Measurements from ENCODE around the gene FABP1. TPM values are rescaled to one million over a fixed set of nuclear protein-coding genes. Genes with fewer than 3 reads are reported as not detected.

Gene FABP1
- total RNA-seq, 4 donors from 2014 or later = 1,053 to 3,583 (median 2,025) TPM

DNA sequence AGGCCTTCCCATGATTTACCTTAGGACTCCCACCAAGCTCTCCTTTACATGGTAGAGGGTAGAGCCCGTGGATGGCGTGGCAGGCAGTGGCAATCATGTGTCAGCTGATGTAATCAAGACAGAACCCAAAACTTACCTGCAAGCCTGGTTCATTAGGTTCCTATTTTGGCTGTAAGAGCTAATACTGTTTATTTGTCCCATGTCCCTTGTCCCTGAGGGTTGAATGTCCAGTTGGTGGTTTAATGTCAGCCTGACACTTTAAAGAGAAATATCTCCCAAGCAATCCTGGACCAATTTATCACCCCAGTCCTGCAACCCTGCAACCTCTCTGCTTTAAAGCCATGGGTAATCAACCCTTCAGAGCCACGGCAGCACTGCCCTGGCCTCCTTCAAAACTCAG is 6.0 kb upstream of the FABP1 start:
- Histone ChIP-seq H3K9me3 (no peaks in the 10 kb centered on the region), H3K4me3 (no peak overlapping the region), H3K27ac (no peak overlapping the region), H3K4me1 (peaks cover 13 to 32% (median 17%) of the 10 kb centered on the region in 4 donors), H3K27me3 (no peaks in the 10 kb centered on the region), H3K36me3 (no peaks in the 10 kb centered on the region)
- TF ChIP-seq EP300 (IDR thresholded peaks at IDR 0.05; ENCODE audit: low read depth) (no peak), POLR2AphosphoS5 (IDR thresholded peaks at IDR 0.05) (no peak), POLR2A (IDR thresholded peaks at IDR 0.05) (no peak)
- TF ChIP-seq, protein P1, sequence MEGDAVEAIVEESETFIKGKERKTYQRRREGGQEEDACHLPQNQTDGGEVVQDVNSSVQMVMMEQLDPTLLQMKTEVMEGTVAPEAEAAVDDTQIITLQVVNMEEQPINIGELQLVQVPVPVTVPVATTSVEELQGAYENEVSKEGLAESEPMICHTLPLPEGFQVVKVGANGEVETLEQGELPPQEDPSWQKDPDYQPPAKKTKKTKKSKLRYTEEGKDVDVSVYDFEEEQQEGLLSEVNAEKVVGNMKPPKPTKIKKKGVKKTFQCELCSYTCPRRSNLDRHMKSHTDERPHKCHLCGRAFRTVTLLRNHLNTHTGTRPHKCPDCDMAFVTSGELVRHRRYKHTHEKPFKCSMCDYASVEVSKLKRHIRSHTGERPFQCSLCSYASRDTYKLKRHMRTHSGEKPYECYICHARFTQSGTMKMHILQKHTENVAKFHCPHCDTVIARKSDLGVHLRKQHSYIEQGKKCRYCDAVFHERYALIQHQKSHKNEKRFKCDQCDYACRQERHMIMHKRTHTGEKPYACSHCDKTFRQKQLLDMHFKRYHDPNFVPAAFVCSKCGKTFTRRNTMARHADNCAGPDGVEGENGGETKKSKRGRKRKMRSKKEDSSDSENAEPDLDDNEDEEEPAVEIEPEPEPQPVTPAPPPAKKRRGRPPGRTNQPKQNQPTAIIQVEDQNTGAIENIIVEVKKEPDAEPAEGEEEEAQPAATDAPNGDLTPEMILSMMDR (IDR thresholded peaks at IDR 0.05) = no peak
- no peak for DNase-seq
- 62 to 66% methylated on average over 3 of the region's 3 CpGs for WGBS, 2 donors (ENCODE audit: low coverage in 1 of 2)
- in situ Hi-C loops (cut with MboI; ENCODE audit: low pct_ligation_motif_present in 1 of 4, low pct_unique_long_range_greater_than_20kb in 1 of 4, low sequenced_read_pairs in 3 of 4) = no loop called here
- intact Hi-C loops (cut with DNase I; ENCODE audit: low total_unique reads) = no loop called here

DNA sequence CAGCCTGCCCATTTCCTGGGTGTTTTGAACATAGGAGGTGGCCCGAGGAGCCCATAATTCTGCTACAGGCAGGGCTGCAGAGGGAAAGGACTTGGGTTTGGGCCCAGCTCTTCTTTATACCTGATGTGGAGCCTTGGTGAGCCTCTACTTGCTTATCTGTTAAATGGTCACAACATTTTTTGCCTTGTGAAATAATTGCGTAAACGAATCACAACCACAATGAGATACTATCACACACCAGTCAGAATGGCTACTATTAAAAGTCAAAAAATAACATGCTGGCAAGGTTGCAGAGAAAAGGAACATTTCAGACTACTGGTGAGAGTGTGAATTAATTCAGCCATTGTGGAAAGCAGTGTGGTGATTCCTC is 4.1 kb upstream of the FABP1 start:
- Histone ChIP-seq H3K27me3 (no peaks in the 10 kb centered on the region), H3K9me3 (no peaks in the 10 kb centered on the region), H3K4me1 (peaks cover 14 to 36% (median 24%) of the 10 kb centered on the region in 4 donors), H3K36me3 (no peaks in the 10 kb centered on the region), H3K4me3 (no peak overlapping the region), H3K27ac (peak overlapping the region; percentile 77 to 87 (median 86))
- DNase-seq = no peak
- in situ Hi-C loops (cut with MboI; ENCODE audit: low pct_ligation_motif_present in 1 of 4, low pct_unique_long_range_greater_than_20kb in 1 of 4, low sequenced_read_pairs in 3 of 4) = no loop called here
- intact Hi-C loops (cut with DNase I; ENCODE audit: low total_unique reads) = no loop called here
- WGBS, 2 donors (ENCODE audit: low coverage in 1 of 2) = 56 to 70% methylated on average over 2 to 3 of the region's 3 CpGs
- TF ChIP-seq EP300 (IDR thresholded peaks at IDR 0.05; ENCODE audit: low read depth) (no peak), POLR2AphosphoS5 (IDR thresholded peaks at IDR 0.05) (no peak), POLR2A (IDR thresholded peaks at IDR 0.05) (no peak)
- TF ChIP-seq, protein P1 (IDR thresholded peaks at IDR 0.05) = no peak

DNA sequence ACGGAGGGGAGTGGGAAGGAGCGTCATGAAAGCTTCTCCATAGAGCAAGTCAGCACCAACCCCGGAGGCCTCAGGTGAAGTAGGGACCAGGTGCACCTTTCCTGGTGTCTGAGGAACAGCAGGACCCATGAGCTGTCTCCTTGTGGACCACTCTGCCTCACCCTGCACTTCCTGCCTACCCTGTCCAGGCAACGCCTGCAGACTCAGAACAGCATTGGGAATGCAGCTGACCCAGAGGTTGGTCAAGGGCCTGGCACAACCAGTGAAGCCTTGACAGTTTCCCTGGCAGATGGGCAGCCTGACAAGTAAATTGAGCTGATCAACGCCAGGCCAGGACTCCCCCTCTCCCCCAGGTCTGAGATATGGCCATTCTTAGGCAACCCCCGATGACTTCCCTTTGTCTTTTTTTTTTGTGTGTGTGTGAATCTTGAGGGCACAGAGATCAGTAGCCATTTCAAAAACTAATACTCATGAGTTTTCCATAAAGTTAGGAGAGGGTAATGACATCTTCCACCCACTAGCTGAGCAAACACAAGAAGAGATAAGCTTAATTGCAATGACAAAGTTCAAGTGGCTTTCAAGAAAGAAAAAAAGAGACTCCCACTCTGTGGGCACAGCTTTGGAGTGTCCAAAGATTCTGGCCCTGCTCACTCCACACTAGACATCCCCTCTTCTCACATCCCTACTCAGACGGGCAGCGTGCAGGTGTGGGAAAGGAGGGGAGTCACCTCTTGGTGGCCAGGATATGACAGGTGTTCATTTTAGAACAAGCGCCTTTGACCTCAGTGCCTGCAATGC is 3.5 kb upstream of the FABP1 start:
- no peak overlapping the region for H3K4me3 ChIP-seq
- DNase-seq = peak; percentile 60
- intact Hi-C loops (cut with DNase I; ENCODE audit: low total_unique reads) (no loop called here), in situ Hi-C loops (cut with MboI; ENCODE audit: low pct_ligation_motif_present in 1 of 4, low pct_unique_long_range_greater_than_20kb in 1 of 4, low sequenced_read_pairs in 3 of 4) (no loop called here)
- peaks cover 14 to 36% (median 24%) of the 10 kb centered on the region in 4 donors for H3K4me1 ChIP-seq
- WGBS, 2 donors (ENCODE audit: low coverage in 1 of 2) = 53 to 71% methylated on average over 1 to 9 of the region's 9 CpGs
- no peaks in the 10 kb centered on the region for H3K9me3 ChIP-seq
- H3K27me3 ChIP-seq = no peaks in the 10 kb centered on the region
- H3K36me3 ChIP-seq = no peaks in the 10 kb centered on the region
- TF ChIP-seq POLR2A (IDR thresholded peaks at IDR 0.05) (no peak), POLR2AphosphoS5 (IDR thresholded peaks at IDR 0.05) (peak in 2 of 3 donors; percentile 5 to 50)
- TF ChIP-seq, protein P1 (IDR thresholded peaks at IDR 0.05) = peak in 2 of 5 experiments; percentile 11 to 39
- H3K27ac ChIP-seq = peak overlapping the region; percentile 77 to 87 (median 86)

DNA sequence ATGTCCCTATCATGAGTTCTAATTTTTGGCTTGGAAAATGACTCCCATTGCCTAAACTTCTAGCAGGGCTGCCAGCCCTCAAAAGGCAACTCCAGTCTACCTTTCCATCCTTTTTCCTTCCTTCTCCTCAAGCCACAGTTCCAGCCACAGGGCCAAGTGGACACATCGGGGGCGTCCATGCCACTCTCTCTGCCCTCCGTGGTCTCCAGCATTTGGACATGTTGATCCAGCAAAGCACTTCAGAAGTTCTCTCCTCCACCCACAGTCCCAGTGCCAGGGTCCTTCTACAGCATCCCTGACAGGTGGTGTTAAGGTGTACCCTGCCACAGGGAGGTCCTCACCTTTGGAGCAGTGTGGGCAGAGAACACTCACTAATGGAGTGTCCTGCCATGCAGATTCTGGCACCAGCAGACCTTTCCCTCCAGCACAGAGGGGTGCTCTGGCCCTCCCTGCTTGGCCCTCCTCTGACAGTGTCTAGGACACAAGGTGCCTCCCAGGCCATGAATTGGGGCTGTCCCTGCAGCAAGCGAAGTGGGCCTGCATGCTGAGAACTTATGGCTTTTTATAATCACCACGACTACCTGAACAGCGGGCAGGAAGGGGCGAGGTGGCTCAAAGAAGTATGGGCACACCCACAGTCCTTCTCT is 1.6 kb upstream of the FABP1 start:
- no peaks in the 10 kb centered on the region for H3K9me3 ChIP-seq
- no peaks in the 10 kb centered on the region for H3K27me3 ChIP-seq
- peak overlapping the region; percentile 77 to 87 (median 86) for H3K27ac ChIP-seq
- peaks cover 14 to 36% (median 24%) of the 10 kb centered on the region in 4 donors for H3K4me1 ChIP-seq
- DNase-seq = peak; percentile 54
- in situ Hi-C loops (cut with MboI; ENCODE audit: low pct_ligation_motif_present in 1 of 4, low pct_unique_long_range_greater_than_20kb in 1 of 4, low sequenced_read_pairs in 3 of 4) = no loop called here
- 80% methylated on average over 7 of the region's 7 CpGs; no CpG with 5 or more reads in 1 of the 2 donors for WGBS, 2 donors (ENCODE audit: low coverage in 1 of 2)
- TF ChIP-seq EP300 (IDR thresholded peaks at IDR 0.05; ENCODE audit: low read depth) (no peak), POLR2AphosphoS5 (IDR thresholded peaks at IDR 0.05) (no peak), POLR2A (IDR thresholded peaks at IDR 0.05) (no peak)
- TF ChIP-seq, protein P1 (IDR thresholded peaks at IDR 0.05) = no peak
- no peaks in the 10 kb centered on the region for H3K36me3 ChIP-seq
- H3K4me3 ChIP-seq = no peak overlapping the region
- intact Hi-C loops (cut with DNase I; ENCODE audit: low total_unique reads) = no loop called here
